ENCODE results near the gene IFT57.
A peak's percentile ranks its signal among the peaks of the same experiment; 100 is the strongest.

IFT57 gene

DNA sequence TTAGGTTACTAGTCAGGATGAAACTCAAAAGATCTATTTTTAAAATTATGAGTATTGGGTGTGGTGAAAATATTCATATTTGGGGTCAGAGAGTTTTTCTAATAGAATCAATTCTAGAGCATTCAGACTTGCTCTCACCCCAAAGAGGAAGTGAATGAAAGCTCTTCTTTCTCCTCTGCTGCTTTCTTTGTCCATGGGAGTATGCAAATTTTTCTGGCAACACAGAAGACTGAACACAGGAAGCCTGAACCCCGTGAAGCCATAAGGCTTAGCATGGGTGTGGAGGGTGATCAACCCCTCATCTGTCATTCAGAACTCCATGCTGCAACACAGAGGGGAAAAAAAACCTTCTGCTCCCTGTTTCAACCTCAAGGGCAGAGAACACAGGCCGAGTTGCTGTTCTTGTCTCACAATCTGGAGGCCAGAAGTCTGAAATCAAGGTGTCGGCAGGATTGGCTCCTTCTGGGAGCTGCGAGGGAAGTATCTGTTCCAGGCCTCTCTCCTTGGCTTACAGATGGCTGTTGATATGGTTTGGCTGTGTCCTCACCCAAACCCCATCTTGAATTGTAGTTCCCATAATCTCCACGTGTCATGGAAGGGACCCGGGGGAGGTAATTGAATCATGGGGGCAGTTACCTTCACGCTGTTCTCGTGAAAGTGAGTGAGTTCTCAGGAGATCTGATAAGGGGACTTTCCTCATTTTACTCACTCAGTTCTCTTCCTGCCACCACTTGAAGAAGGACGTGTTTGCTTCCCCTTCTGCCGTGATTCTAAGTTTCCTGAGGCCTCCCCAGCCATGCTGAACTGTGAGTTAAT is 97.7 kb downstream of the IFT57 start:
- DNase-seq = peak in 1 of 2 donors; percentile 29

DNA sequence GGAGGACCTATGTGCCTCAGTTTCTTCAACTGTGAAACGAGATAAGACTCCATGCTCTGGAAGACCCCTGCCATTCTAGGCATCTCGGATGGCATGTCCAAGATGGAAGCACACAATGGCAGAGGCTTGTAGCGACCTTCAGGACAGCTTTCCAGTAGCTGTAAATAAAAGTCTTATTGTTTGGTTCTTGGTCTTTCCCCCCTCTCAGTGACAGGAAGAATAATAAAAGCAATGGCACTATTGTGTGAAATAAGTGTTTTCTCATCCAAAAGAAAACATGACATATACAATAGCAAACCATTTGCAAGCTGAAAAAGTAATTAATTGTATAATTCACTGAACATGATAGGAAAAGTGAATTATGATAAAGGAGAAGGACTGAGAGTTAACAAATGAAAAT is 98.9 kb downstream of the IFT57 start:
- no peak for DNase-seq

DNA sequence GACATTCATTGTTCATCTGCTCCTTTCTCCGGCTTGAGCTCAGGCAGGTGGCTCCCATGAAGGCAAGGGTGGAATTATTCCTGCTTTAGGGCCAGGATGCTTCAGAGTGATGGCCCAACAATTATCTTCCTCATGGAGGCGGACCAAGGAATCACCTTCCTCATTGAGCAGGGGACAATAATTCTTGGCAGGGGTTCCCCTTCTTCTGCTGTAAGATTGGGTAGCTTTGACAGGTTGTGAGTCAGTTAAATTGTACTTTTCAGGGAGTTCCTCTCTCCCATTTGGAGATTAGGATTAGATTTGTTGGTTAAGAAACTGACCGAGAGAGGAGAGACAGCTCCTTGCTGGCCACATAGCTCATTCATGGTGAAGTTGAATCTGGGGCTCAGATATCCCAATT is 99.9 kb downstream of the IFT57 start:
- DNase-seq = no peak

DNA sequence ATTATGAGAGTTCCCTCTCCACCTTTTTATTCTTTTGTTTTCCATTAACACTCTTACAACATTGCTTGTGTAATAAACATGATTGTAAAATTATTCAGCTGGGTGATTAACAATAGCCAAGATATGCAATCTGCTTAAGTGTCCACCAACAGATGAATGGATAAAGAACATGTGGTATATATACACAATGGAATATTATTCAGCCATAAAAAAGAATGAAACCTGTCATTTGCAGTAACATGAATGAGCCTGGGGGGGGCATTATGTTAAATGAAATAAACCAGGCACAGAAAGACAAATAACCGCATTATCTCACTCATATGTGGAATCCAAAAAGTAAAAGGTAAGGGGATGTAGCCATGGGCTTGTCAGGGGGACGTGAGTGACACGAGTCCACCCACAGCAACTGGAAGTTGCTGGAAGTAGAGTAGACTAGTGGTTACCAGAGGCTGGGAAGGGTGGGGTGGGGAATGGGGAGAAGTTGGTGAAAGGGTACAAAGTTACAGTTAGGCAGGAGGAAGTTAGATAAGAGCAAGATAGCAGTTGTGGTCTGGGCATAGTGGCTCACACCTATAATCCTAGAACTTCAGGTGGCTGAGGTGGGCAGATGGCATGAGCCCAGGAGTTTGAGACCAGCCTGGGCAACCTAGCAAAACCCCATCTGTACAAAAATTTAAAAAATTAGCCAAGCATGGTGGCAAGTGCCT is 102.7 kb downstream of the IFT57 start:
- no peak for DNase-seq

DNA sequence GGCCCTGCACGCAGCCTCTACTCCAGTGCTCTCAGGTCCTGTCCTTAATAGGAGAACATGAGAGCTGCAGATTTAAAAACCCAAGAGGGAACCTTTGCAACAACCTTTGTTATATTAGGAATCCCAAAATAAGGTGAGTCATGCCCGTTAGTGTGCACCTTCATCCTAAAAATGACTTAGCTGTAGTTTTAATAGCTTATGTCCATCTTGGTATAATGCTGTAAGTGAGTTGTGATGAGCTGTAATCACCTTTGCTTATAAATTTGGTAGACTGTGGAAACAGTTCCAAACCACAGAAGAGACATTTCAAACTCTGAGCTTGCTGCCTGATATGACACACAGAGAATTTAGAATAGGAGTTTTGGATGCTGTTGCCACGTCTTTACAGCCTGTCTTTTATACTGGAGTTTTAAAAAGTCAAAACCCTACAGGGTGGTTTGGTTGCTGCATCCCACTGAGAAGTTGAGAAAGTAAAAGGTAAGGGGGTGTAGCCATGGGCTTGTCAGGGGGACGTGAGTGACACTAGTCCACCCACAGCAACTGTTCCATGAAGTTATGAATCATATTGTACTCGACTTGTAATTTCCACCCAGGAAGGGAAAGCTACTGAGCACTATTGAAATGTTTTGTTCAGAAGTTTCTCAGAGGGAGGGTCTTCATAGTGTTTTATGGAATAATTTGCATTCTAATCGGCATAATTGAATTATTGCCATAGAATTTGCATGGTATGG is 104.0 kb downstream of the IFT57 start:
- DNase-seq = no peak

DNA sequence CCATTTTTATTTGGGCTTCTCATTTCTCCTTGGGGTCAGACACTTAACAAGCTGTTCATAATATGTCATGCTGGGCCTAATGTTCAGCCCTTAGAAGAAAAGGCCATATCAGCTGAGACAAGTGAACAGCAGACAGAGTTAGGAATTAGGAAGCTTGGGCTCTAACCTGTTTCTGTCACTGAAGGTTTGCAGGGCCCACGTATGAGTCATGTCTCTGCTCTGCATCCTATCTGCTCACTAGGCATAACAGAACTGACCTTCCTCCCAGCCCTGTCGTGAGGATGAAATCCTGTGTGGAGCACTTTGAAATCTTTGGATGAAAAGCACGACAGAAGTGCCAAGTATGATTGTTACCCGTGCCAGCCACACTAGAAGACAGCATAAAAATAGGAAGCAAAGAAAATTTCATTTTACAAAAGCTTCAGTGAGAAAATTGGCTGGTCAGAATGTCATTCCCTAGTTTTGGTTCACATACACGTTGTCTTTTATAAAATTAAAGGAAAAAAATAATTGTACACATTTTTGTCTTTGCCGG is 104.9 kb downstream of the IFT57 start:
- no peak for DNase-seq

DNA sequence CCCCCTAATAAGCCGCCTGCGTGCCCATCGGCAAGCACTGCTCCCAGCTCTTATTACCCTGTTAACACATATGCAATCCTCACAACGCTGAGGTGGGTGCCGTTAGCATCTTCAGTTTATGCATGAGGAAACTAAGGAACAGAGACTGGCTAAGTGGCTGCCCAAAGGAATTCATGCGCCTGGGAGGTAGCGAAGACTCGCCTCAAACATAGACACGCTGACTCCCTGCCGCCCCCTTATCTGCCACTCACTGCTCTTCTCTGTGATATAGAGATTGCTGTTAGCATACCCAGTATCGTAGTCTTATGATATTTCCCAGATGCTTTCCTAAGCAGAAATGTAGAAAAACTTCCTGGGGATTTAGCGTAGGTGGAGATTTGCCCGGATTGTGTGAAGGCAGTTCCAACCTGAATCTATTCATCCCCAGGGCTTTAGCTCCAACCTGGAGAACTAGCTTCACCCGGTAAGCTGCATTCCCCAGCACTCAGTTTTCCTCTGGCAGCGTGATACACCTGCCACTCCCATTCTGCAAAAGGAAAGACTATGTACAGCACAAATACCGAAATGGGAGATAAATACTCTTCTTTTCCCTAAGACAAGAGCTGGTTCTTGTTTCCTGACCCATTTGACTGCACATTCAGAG is 107.7 kb downstream of the IFT57 start:
- DNase-seq = no peak

DNA sequence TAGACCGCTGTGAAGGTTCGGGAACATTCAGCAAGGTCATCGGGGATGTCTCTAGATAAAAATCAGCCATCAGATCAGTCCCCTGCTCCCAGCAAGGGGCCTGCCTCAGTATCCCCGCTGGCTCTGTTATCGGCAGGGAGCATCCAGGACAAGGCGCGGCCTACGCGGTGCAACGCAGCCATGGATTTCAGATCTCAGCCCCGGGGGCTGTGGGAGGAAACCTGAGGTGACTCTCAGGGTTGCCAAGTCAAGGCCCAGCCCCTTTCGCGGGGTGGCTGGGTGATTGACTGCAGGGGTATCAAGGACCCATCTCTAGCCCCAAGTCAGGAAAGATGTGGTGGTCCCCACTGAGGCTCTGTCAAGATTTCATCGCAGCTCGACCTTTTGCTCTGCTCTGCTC is 108.2 kb downstream of the IFT57 start:
- no peak for DNase-seq

DNA sequence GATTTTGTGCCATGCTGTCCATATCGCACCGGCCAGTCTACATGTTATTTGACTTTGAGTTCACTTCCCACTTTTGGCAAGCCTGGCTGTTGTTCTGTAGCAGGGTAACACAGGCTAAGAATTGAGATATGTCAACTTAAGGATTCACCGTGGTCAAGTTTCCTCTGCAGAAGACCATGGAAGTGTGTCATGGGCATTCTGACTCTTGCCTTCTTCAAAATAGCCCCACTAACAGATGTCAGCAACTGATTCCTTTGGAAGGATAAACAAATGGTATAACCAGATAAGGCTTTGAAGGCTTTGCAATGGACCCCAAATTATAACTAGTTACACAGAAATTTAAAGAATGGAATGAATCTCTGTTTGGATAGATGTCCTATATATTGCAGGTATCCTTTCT is 111.3 kb downstream of the IFT57 start:
- DNase-seq = no peak

Data from hippocampal formation (tissue), 2 donors.